ENCODE measurements around the gene ZNF273.
"Not testable (repeated sequence)": the region's sequence is repeated elsewhere in the genome, so short reads cannot be mapped to it uniquely, and the experiment has no call there.

The ZNF273 gene

GRCh38 chr7:64947252-64948000 is 44.4 kb downstream of the ZNF273 start:
- H3K79me2 ChIP-seq (ENCODE audit: control insufficient read depth, insufficient read depth, low read length, unreplicated experiment) = no peaks in the 10 kb centered on the region
- H3K27me3 ChIP-seq (ENCODE audit: insufficient read depth, low read length) = peaks cover 38% of the 10 kb centered on the region
- no peaks in the 10 kb centered on the region for H3K36me3 ChIP-seq (ENCODE audit: insufficient read depth, low read length)
- H2AFZ ChIP-seq (ENCODE audit: low read length, unreplicated experiment) = no peak overlapping the region
- H3K27ac ChIP-seq (ENCODE audit: low read depth, low read length) = no peak overlapping the region
- peak overlapping the region; percentile 52 for H3K4me3 ChIP-seq (ENCODE audit: low read depth, low read length)
- H3K4me1 ChIP-seq (ENCODE audit: control insufficient read depth, insufficient read depth, low read length, unreplicated experiment) = no peaks in the 10 kb centered on the region

GRCh38 chr7:64948774-64949173 is 45.7 kb downstream of the ZNF273 start:
- H3K4me3 ChIP-seq (ENCODE audit: low read depth, low read length); H2AFZ ChIP-seq (ENCODE audit: low read length, unreplicated experiment); H3K36me3 ChIP-seq (ENCODE audit: insufficient read depth, low read length); H3K27ac ChIP-seq (ENCODE audit: low read depth, low read length); H3K4me1 ChIP-seq (ENCODE audit: control insufficient read depth, insufficient read depth, low read length, unreplicated experiment); H3K79me2 ChIP-seq (ENCODE audit: control insufficient read depth, insufficient read depth, low read length, unreplicated experiment): not testable (repeated sequence)
- H3K27me3 ChIP-seq (ENCODE audit: insufficient read depth, low read length) = peaks cover 38% of the 10 kb centered on the region

- not testable (repeated sequence) for H2AFZ ChIP-seq (ENCODE audit: low read length, unreplicated experiment); H3K4me1 ChIP-seq (ENCODE audit: control insufficient read depth, insufficient read depth, low read length, unreplicated experiment); H3K36me3 ChIP-seq (ENCODE audit: insufficient read depth, low read length); H3K79me2 ChIP-seq (ENCODE audit: control insufficient read depth, insufficient read depth, low read length, unreplicated experiment); H3K4me3 ChIP-seq (ENCODE audit: low read depth, low read length); H3K27ac ChIP-seq (ENCODE audit: low read depth, low read length)
- H3K27me3 ChIP-seq (ENCODE audit: insufficient read depth, low read length) = peaks cover 34% of the 10 kb centered on the region
Observed at GRCh38 chr7:64950673-64951072, 47.6 kb downstream of the ZNF273 start.

GRCh38 chr7:64951250-64951848 is 48.3 kb downstream of the ZNF273 start:
- no peak overlapping the region for H3K27ac ChIP-seq (ENCODE audit: low read depth, low read length)
- no peaks in the 10 kb centered on the region for H3K79me2 ChIP-seq (ENCODE audit: control insufficient read depth, insufficient read depth, low read length, unreplicated experiment)
- no peak overlapping the region for H3K4me3 ChIP-seq (ENCODE audit: low read depth, low read length)
- no peak overlapping the region for H2AFZ ChIP-seq (ENCODE audit: low read length, unreplicated experiment)
- no peaks in the 10 kb centered on the region for H3K4me1 ChIP-seq (ENCODE audit: control insufficient read depth, insufficient read depth, low read length, unreplicated experiment)
- peaks cover 27% of the 10 kb centered on the region for H3K27me3 ChIP-seq (ENCODE audit: insufficient read depth, low read length)
- no peaks in the 10 kb centered on the region for H3K36me3 ChIP-seq (ENCODE audit: insufficient read depth, low read length)

GRCh38 chr7:64959072-64959747 is 56.1 kb downstream of the ZNF273 start:
- Histone ChIP-seq H3K4me3 (ENCODE audit: low read depth, low read length) (no peak overlapping the region), H3K4me1 (ENCODE audit: control insufficient read depth, insufficient read depth, low read length, unreplicated experiment) (no peaks in the 10 kb centered on the region), H3K36me3 (ENCODE audit: insufficient read depth, low read length) (no peaks in the 10 kb centered on the region), H2AFZ (ENCODE audit: low read length, unreplicated experiment) (no peak overlapping the region), H3K27ac (ENCODE audit: low read depth, low read length) (no peak overlapping the region), H3K79me2 (ENCODE audit: control insufficient read depth, insufficient read depth, low read length, unreplicated experiment) (no peaks in the 10 kb centered on the region), H3K27me3 (ENCODE audit: insufficient read depth, low read length) (no peaks in the 10 kb centered on the region)

- Histone ChIP-seq H3K36me3 (ENCODE audit: insufficient read depth, low read length) (no peaks in the 10 kb centered on the region), H3K27me3 (ENCODE audit: insufficient read depth, low read length) (peaks cover 3% of the 10 kb centered on the region; the same call in 1 of the 2 replicates)
Observed at GRCh38 chr7:64965594-64965993, 62.5 kb downstream of the ZNF273 start.

GRCh38 chr7:64978497-64979203 is 75.6 kb downstream of the ZNF273 start:
- peaks cover 46% of the 10 kb centered on the region for H3K36me3 ChIP-seq (ENCODE audit: insufficient read depth, low read length)
- no peak overlapping the region for H3K4me3 ChIP-seq (ENCODE audit: low read depth, low read length)
- H3K27me3 ChIP-seq (ENCODE audit: insufficient read depth, low read length) = no peaks in the 10 kb centered on the region
- H3K27ac ChIP-seq (ENCODE audit: low read depth, low read length) = no peak overlapping the region
- H3K79me2 ChIP-seq (ENCODE audit: control insufficient read depth, insufficient read depth, low read length, unreplicated experiment) = no peaks in the 10 kb centered on the region
- no peak overlapping the region for H2AFZ ChIP-seq (ENCODE audit: low read length, unreplicated experiment)
- no peaks in the 10 kb centered on the region for H3K4me1 ChIP-seq (ENCODE audit: control insufficient read depth, insufficient read depth, low read length, unreplicated experiment)

More at GRCh38 chr7:64965594-64965993, 62.5 kb downstream of the ZNF273 start:
- H3K79me2 ChIP-seq (ENCODE audit: control insufficient read depth, insufficient read depth, low read length, unreplicated experiment) = no peaks in the 10 kb centered on the region
- H3K27ac ChIP-seq (ENCODE audit: low read depth, low read length) = no peak overlapping the region
- H3K4me3 ChIP-seq (ENCODE audit: low read depth, low read length) = no peak overlapping the region
- H2AFZ ChIP-seq (ENCODE audit: low read length, unreplicated experiment) = no peak overlapping the region
- H3K4me1 ChIP-seq (ENCODE audit: control insufficient read depth, insufficient read depth, low read length, unreplicated experiment) = no peaks in the 10 kb centered on the region

Measured in ACC112 (cell line).